Measurements from ENCODE around the gene PLXNA2.

PLXNA2 gene

DNA sequence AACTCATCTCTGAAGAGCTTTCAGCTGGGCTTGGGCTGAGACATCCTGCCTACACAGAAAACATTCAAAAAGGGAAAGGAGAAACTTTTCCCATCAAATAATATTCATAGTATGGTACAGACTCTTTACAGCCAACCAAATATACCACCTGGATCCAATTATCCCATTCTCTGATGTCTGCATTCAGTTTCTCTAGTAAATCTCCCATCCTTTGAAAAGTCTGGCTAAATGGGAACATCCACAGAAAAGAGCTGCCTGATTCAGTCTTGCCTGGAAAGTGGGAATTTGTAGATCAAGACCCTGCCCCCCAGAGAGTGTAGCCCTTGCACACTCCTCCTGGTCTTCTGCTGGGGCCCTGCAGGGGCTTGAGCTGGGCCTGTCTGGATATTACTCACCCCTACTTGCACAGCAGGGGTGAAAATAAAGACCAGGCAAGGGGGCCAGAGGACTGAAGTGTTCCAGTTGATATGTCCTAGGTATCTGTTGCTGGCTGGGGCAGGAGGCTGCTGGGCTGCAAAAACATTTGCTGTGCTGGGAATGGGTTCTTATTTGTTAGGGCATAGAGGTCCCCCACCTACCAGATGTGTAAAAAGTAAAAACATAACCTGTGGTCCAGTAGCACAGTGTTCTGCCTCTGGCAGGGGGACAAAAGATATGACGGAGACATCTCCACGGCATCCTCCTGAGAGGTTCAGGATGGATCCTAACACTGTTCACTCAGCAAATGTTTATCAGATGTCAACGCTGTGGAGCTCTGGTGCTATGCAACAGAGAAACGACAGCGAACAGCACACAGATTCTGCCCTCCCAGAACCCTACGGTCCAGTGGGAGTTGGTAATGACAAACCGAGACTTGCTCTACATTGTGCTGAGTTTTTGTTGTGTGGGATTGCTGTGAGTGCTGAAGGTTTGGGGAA, 140.3 kb downstream of the PLXNA2 start:
- peaks cover 17 to 28% of the 10 kb centered on the region in 2 donors for H3K4me1 ChIP-seq (ENCODE audit: control insufficient read depth in 1 of 2, insufficient read depth in 2 of 2, low read length in 2 of 2)
- no peaks in the 10 kb centered on the region for H3K36me3 ChIP-seq (ENCODE audit: control insufficient read depth in 1 of 2, insufficient read depth in 2 of 2, low read length in 2 of 2)
- no peak overlapping the region for H3K27ac ChIP-seq (ENCODE audit: low read length)
- no peak overlapping the region for H3K4me3 ChIP-seq (ENCODE audit: low read depth in 1 of 2, low read length in 2 of 2)
- H3K9me3 ChIP-seq (ENCODE audit: control insufficient read depth in 1 of 2, low read length in 2 of 2) = no peaks in the 10 kb centered on the region
- no peaks in the 10 kb centered on the region for H3K27me3 ChIP-seq (ENCODE audit: low read depth, low read length)

DNA sequence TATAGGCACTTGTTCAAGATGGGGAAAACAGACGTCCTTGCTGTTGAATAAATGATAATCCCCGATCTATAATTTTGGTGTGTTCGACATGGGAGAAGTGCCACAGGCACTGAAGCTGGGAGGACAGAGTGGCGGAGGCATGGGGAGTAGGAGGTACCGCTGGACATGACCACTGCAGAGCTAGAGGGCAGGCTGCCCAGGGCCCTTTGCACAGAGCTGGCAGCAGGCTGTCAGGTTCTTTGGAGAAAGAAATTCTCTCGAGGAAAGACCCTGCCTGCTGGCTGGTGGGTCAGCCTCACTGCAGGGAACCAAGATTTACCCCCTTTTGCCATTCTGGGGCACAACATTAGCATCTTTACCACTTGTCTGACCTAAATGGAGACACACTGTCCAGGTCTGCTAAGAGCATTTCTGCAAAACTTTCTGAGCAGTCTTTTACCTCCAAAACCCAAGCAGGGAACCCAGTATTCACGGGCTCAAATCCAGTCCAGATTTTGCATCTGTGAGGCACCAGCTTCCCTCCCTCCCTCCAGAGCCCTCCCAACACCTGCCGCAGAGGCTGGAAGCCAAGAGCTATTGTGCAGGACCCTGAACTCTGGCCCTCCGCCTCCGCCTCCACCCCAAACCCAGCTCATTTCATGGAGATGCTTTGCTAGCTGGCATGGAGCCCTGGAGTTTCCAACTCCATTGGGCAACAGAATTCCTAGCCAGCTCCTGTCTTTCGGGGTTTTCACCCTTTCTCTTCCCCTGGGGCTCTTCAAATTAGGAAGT, 142.3 kb downstream of the PLXNA2 start:
- no peak overlapping the region for H3K4me3 ChIP-seq (ENCODE audit: low read depth in 1 of 2, low read length in 2 of 2)
- peak overlapping the region; percentile 1 for H3K27ac ChIP-seq (ENCODE audit: low read length)
- H3K36me3 ChIP-seq (ENCODE audit: control insufficient read depth in 1 of 2, insufficient read depth in 2 of 2, low read length in 2 of 2) = peaks cover 0 to 6% of the 10 kb centered on the region in 2 donors
- H3K4me1 ChIP-seq (ENCODE audit: control insufficient read depth in 1 of 2, insufficient read depth in 2 of 2, low read length in 2 of 2) = peaks cover 17 to 28% of the 10 kb centered on the region in 2 donors
- H3K9me3 ChIP-seq (ENCODE audit: control insufficient read depth in 1 of 2, low read length in 2 of 2) = no peaks in the 10 kb centered on the region
- no peaks in the 10 kb centered on the region for H3K27me3 ChIP-seq (ENCODE audit: low read depth, low read length)

DNA sequence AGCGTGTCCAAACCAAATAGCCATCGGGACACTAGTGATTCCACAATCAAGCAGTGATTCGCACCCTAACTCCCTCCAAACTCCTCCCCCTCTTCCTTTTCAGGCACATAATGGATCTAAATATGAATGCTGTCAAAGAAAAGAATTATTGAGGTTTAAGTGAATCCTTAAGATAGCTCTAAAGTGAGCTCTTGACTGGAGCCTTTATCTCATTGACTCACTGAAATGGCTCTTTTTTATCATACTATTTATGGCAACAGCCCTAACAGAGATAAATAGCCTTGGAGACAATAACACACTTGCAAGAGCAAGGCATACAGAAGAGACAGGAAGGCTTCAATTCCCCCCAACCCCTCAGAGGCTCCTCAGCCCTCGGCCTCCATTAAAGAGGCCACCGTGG, 143.3 kb downstream of the PLXNA2 start:
- Histone ChIP-seq H3K36me3 (ENCODE audit: control insufficient read depth in 1 of 2, insufficient read depth in 2 of 2, low read length in 2 of 2) (peaks cover 8 to 11% of the 10 kb centered on the region in 2 donors), H3K27ac (ENCODE audit: low read length) (peak overlapping the region; percentile 1), H3K4me1 (ENCODE audit: control insufficient read depth in 1 of 2, insufficient read depth in 2 of 2, low read length in 2 of 2) (peaks cover 17 to 28% of the 10 kb centered on the region in 2 donors), H3K4me3 (ENCODE audit: low read depth in 1 of 2, low read length in 2 of 2) (no peak overlapping the region), H3K27me3 (ENCODE audit: low read depth, low read length) (no peaks in the 10 kb centered on the region), H3K9me3 (ENCODE audit: control insufficient read depth in 1 of 2, low read length in 2 of 2) (no peaks in the 10 kb centered on the region)

DNA sequence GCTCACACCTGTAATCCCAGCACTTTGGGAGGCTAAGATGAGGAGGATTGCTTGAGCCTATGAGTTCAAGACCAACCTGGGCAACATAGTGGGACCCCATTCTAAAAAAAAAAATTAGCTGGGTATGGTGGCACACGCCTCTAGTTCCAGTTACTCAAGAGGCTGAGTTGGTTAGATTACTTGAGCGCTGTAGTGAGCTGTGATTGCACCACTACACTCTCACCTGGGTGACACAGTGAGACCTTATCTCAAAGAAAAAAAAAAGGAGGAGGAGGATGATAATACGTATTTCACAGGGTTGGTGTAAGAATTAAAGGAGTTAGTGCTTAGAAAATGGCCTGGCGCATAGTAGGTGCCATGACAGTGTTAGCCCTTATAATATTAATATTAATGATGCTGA, 144.1 kb downstream of the PLXNA2 start:
- H3K4me1 ChIP-seq (ENCODE audit: control insufficient read depth in 1 of 2, insufficient read depth in 2 of 2, low read length in 2 of 2) = peaks cover 17 to 24% of the 10 kb centered on the region in 2 donors

DNA sequence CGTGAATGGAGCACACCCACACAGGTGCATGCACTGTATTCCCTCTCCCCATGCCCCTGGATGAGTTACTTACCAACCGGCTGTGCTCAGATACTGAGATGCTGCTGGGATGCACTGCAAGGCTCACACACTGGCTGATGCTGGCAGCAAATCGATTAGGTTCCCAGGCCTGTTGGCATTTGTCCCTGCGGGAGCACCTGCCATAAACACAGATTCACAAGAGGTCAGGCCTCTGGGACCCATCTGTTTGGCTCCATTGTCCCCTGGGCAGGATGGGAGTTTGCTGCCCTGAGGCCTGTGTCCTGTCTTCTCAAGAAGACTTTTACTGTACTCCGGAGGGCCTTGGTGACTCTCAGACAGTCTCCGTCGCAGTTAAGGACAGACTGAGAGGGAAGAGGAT, 145.4 kb downstream of the PLXNA2 start:
- no peaks in the 10 kb centered on the region for H3K27me3 ChIP-seq (ENCODE audit: low read depth, low read length)
- H3K4me3 ChIP-seq (ENCODE audit: low read depth in 1 of 2, low read length in 2 of 2) = no peak overlapping the region

More for the DNA sequence above, 144.1 kb downstream of the PLXNA2 start:
- no peaks in the 10 kb centered on the region for H3K27me3 ChIP-seq (ENCODE audit: low read depth, low read length)
- no peak overlapping the region for H3K4me3 ChIP-seq (ENCODE audit: low read depth in 1 of 2, low read length in 2 of 2)
- H3K9me3 ChIP-seq (ENCODE audit: control insufficient read depth in 1 of 2, low read length in 2 of 2) = no peaks in the 10 kb centered on the region
- H3K27ac ChIP-seq (ENCODE audit: low read length) = no peak overlapping the region
- H3K36me3 ChIP-seq (ENCODE audit: control insufficient read depth in 1 of 2, insufficient read depth in 2 of 2, low read length in 2 of 2) = peaks cover 14 to 18% of the 10 kb centered on the region in 2 donors

DNA sequence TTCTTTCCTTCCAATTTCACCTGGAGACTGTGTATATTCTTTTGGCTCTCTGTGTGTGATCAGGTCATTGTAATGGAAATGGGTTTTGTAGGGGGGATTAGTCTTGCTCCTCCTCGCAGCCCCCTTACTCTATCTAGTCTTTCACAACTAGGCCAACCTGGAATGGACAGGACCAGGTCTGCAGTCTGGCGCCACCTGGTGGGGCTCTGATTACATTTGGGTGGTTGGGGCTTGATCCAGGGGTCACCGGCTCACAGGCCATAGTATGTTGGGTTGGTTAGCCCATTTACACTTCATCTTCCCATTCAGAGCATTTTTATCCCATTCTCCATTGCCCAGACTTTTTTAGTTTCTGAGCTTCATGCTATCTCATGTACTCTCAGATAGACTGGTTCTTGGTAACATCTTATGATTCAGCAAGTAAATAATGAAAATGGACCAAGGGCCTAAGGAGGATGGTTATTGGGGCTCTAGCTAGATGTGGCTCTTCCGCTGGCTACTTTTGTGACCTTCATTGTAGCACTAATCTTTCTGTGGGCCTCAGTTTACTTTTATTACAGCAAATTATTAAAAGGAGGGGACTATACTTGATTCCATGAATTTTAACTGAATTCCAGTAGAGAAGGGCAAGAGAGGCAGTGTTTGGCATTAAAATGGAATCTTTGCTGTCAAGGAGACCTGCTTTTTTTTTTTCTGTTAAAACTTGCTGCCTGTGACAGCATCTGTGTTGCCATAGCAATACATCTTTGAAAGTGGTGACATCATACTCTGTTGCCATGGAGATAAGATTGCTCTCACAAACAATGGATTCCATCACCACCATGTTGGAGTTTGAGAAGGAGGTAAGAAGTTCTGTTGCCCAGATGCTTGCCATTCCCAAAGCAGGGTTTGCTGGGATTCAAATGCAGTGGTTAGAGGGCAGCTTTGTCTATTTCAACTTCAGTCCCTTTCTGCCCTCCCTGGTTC, 150.1 kb downstream of the PLXNA2 start:
- peaks cover 37 to 45% of the 10 kb centered on the region in 2 donors for H3K36me3 ChIP-seq (ENCODE audit: control insufficient read depth in 1 of 2, insufficient read depth in 2 of 2, low read length in 2 of 2)
- no peaks in the 10 kb centered on the region for H3K27me3 ChIP-seq (ENCODE audit: low read depth, low read length)
- no peak overlapping the region for H3K27ac ChIP-seq (ENCODE audit: low read length)
- peaks cover 8 to 18% of the 10 kb centered on the region in 2 donors for H3K4me1 ChIP-seq (ENCODE audit: control insufficient read depth in 1 of 2, insufficient read depth in 2 of 2, low read length in 2 of 2)
- no peak overlapping the region for H3K4me3 ChIP-seq (ENCODE audit: low read depth in 1 of 2, low read length in 2 of 2)
- H3K9me3 ChIP-seq (ENCODE audit: control insufficient read depth in 1 of 2, low read length in 2 of 2) = no peaks in the 10 kb centered on the region

More for the DNA sequence above, 145.4 kb downstream of the PLXNA2 start:
- Histone ChIP-seq H3K4me1 (ENCODE audit: control insufficient read depth in 1 of 2, insufficient read depth in 2 of 2, low read length in 2 of 2) (peaks cover 17 to 23% of the 10 kb centered on the region in 2 donors), H3K27ac (ENCODE audit: low read length) (no peak overlapping the region), H3K36me3 (ENCODE audit: control insufficient read depth in 1 of 2, insufficient read depth in 2 of 2, low read length in 2 of 2) (peaks cover 23 to 27% of the 10 kb centered on the region in 2 donors), H3K9me3 (ENCODE audit: control insufficient read depth in 1 of 2, low read length in 2 of 2) (no peaks in the 10 kb centered on the region)

DNA sequence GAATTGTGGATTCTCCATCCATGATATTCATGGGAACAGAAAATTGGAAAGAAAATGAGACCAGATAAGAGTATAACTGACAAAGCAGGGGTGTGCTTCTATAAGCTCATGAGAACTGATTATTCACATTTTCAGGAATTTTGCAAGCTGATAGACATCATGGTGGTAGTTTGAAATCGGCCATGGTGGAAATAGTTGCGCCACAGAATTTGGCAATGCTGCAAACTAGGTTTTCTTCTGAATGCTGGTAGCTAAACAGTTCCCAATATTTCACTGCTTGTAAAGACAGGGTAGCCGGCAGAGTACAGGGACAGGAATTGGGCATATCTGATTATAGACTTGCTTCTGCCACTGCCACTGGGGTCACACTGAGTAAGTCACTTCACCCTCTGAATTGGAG, 151.1 kb downstream of the PLXNA2 start:
- Histone ChIP-seq H3K4me1 (ENCODE audit: control insufficient read depth in 1 of 2, insufficient read depth in 2 of 2, low read length in 2 of 2) (peaks cover 8 to 18% of the 10 kb centered on the region in 2 donors), H3K27me3 (ENCODE audit: low read depth, low read length) (no peaks in the 10 kb centered on the region), H3K9me3 (ENCODE audit: control insufficient read depth in 1 of 2, low read length in 2 of 2) (no peaks in the 10 kb centered on the region), H3K36me3 (ENCODE audit: control insufficient read depth in 1 of 2, insufficient read depth in 2 of 2, low read length in 2 of 2) (peaks cover 37 to 45% of the 10 kb centered on the region in 2 donors), H3K4me3 (ENCODE audit: low read depth in 1 of 2, low read length in 2 of 2) (no peak overlapping the region), H3K27ac (ENCODE audit: low read length) (no peak overlapping the region)

DNA sequence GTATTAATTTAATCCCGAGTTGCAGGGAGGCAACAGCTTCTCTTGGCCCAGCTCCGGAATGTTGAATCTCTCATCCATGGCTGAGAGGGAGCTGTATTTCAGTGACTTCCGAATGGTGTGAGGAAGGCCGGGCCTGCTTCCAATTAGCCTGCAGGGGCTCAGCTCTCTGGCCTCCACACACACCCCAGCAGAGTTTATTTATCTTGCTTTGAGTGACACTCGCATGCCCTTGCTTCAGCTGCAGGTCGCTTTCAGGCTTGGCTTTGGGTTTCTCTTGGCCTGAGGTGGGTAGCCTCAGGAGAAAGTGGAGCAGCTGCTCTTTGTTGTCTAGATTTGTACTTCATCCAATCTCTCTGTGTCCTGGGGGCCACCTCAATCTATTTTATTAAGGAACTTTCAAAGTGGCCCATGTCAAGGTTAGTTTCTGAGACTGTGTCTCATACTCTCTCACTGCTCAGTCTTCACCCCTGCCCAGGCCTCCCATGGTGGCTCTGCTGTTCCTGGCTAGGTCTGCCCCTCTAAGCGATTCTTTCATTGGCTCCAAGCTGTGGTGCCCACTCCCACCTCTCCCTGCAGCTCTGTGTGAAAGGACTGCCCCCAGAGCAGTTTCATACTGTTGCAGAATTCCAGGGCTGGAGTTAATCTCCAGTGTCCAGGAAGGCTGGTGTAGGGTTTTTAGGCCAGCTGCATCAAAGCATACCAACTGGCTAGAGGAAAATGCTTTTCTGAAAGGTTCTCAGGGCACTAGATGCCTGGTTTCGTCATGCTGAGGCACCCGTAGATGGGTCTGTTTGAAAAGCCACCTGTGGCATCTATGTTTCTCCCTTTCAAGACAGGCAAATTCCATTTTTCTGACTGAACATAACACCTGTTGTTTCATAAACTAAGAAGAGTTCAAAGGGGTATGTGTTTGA, 153.5 kb downstream of the PLXNA2 start:
- H3K36me3 ChIP-seq (ENCODE audit: control insufficient read depth in 1 of 2, insufficient read depth in 2 of 2, low read length in 2 of 2) = peaks cover 27 to 32% of the 10 kb centered on the region in 2 donors
- H3K4me3 ChIP-seq (ENCODE audit: low read depth in 1 of 2, low read length in 2 of 2) = no peak overlapping the region
- H3K4me1 ChIP-seq (ENCODE audit: control insufficient read depth in 1 of 2, insufficient read depth in 2 of 2, low read length in 2 of 2) = peaks cover 19 to 29% of the 10 kb centered on the region in 2 donors
- no peaks in the 10 kb centered on the region for H3K27me3 ChIP-seq (ENCODE audit: low read depth, low read length)
- no peaks in the 10 kb centered on the region for H3K9me3 ChIP-seq (ENCODE audit: control insufficient read depth in 1 of 2, low read length in 2 of 2)
- no peak overlapping the region for H3K27ac ChIP-seq (ENCODE audit: low read length)

DNA sequence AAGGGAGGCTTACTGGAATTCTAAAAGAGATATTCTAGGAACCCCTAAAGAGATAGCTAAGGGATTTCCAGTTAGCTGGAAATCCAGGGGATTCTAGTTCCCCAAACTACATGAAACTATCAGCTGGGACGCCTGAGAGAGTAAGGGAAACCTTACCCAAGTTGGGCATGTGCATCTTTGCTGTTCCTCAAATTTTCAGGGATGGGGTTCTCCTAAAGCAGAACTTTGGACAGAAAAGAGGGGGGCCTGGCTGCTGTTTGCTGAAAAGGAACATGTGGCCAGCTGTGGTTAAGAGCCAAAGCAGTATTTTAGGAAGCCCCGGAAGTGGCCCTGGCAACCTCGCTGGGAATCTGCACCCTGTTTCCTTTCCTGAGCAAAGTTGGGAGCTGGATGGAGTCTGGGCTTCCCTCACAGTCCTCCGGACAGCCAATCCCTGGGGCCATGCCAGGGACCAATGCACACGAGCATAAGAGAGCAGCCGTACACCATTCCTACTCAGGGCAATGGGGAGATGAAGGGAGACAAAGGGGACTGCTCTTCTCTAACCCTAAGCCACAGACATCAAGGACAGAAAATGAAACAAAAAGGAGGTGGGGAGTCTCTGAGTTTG, 154.3 kb downstream of the PLXNA2 start:
- Histone ChIP-seq H3K4me3 (ENCODE audit: low read depth in 1 of 2, low read length in 2 of 2) (no peak overlapping the region), H3K27me3 (ENCODE audit: low read depth, low read length) (no peaks in the 10 kb centered on the region), H3K9me3 (ENCODE audit: control insufficient read depth in 1 of 2, low read length in 2 of 2) (no peaks in the 10 kb centered on the region), H3K4me1 (ENCODE audit: control insufficient read depth in 1 of 2, insufficient read depth in 2 of 2, low read length in 2 of 2) (peaks cover 19 to 35% of the 10 kb centered on the region in 2 donors), H3K27ac (ENCODE audit: low read length) (no peak overlapping the region), H3K36me3 (ENCODE audit: control insufficient read depth in 1 of 2, insufficient read depth in 2 of 2, low read length in 2 of 2) (peaks cover 21 to 24% of the 10 kb centered on the region in 2 donors)
